HG03354 (cell line): ENCODE results near the gene AHCTF1.
A peak's percentile ranks its signal among the peaks of the same experiment; 100 is the strongest.
"Not testable (repeated sequence)": the region's sequence is repeated elsewhere in the genome, so short reads cannot be mapped to it uniquely, and the experiment has no call there.

Experiments
- ATAC-seq: cut with Tn5 transposase; IDR thresholded peaks from one replicate; pipeline ENCODE4 v1.9.1; 2021; ENCODE audit warnings: mild to moderate bottlenecking; ENCODE audit not compliant: unreplicated experiment, poor library complexity, severe bottlenecking

Gene AHCTF1

DNA sequence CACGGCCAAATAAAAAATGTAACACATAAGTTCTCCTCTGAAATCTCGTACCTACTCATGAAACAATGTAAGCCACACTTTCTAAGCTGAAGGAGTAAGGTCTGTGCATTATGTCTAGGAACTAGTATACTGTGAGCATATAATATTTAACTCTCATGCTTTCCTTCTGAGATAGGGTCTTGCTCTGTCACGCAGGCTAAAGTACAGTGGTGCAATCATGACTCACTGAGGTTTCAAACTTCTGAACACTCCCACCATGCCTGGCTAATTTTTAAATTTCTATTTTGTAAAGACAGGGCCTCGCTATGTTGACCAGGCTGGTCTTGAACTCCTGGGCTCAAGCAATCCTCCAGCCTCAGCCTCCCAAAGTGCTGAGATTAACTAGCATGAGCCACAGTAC, 71.3 kb downstream of the AHCTF1 start:
- ATAC-seq, result no peak

DNA sequence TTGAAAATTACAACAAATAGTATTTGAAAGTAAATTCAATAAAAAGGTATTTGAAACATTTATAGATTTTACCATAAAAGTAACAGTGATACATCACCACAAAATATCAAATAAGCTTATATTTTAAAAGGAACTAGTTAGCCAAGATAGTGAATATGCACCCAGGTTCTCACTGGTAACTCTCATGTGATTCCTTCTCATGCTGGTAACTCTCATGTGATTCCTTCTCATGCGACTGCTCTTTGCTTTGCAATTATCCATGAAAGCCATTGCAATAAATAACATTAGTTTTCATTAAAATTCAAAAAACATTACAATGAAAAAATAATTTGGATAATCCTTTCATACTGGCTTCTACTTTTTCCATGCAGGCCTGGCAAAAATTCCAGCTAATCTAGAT, 75.4 kb downstream of the AHCTF1 start:
- no peak for ATAC-seq

DNA sequence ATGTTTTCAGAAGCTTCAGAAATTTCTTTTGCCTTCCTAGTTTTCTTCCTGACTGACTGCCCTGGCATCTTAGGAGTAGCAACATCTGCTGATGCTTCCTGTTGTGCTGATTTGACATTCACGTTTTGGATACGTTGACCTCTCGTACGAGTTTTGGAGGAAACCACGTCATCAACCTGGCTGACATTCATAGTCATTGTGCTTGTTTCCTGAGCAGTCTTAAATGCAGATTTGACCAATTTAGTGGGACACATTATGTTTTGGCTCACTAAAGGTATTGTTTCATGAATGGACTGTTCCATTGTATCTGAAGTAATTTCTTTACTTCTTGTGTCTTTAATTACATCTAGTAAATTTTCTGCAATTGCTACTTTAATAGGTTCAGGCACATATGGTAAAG, 81.1 kb downstream of the AHCTF1 start:
- not testable (repeated sequence) for ATAC-seq

DNA sequence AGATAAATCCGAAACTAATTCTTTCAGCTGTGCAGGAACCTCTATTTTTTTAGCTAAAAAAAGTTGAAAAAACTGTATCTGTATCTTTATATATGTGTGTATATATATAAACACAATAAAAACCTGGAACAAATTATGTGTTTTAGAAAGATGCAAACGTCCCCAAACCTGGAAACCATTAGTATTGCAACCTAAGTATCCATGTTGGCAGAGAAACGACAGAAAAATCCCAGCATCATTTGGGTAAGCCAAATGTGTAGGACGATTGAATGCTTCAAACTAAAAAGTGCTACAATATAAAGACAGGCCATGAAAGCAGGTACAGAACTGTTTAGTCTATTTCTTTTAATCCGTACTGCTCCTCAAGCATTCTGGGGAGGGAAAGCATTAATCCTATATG, 87.9 kb downstream of the AHCTF1 start:
- ATAC-seq, result no peak

DNA sequence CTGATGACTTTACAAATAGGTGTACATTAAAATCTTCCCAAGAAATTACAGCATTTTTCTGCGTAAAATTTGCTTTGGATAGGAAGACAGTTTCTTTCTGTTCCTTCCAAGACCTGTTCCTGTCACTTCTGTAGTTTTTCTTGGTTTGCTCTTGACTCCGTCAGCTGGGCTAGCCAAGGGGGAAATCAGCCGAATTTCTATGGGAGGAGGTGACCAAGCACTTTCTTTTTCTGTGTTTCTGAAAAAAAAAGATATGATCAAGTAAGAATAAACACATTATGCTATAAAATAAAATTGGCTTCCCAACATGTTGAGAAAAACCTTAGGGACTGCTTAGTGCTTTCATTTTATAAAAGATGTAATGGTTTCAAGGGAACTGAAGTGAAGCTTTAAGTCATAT, 91.0 kb downstream of the AHCTF1 start:
- not testable (repeated sequence) for ATAC-seq

DNA sequence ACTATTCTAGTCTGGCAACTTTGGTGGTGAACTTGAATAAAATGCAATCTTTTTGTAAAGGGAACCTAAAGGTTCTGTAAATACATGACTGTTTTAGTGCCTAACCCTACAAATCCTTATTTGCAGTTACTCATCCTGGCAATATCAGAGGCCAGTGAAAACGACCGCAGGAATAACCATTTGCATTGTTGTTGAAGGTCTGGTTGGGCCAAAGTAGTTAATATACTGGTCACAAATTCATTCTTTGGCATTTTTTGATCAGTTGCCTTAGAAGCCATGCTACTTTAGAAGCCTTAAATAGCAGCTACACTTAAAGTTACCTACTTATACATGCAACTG, 93.7 kb downstream of the AHCTF1 start:
- no peak for ATAC-seq

DNA sequence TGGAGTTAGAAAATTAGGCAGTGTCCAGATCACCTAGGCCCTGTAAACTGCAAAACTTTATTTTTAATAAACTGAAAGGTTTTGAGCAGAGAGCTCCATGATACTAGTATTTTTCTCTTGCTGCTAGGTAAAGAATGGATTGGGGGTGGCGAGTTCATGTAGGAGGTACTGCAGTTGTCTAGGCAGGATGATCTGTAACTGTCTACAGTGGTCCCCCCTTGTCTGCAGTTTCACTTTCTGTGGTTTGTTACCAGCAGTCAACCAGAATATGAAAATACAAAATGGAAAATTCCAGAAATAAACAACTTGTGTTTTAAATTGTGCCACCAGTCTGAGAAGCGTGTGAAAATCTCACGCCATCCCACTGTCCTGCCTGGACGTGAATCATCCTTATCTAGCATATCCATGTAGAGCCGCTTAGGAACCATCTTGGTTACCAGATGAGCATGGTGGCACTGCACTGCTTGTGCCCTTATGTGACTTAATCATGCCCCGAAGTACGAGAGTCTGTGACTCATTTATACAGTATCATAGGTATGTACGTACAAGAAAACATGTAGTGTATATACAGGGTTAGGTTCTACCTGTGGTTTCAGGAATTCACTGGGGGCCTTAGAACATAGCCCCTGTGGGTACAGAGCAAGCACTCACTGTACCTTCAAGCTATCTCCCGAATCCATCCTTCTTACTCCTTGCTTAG, 94.2 kb downstream of the AHCTF1 start:
- ATAC-seq, result peak; percentile 68

DNA sequence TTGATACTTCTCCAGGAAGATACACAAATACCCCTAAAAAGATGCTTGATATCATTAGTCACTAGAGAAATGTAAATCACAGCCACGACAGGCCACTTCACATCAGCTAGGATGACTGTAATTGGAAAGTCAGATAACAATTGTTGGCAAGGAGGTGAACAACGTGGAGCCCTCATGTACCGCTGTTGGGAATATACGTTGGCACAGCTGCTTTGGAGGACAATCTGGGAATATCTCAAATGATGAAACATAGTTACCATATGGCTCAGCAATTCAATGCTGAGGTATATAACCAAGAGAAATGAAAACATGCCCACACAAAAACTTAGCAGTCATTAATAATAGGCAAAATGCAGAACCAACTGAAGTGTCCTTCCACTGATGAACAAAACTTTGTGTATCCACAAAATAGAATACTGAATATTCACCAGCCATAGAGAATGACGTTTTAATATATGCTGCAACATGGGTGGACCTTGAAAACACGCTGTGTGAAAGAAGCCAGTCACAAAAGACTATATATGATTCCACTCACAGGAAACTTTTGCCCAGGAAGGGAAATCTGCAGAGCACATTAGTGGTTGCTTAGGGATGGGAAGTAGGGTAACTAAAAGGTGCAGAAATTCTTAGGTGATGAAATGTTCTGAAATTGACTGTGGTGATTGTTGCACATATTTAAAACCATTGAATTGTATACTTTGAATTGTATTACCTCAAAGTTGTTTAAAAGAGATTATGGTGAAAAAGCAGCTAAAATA, 95.4 kb downstream of the AHCTF1 start:
- no peak for ATAC-seq

DNA sequence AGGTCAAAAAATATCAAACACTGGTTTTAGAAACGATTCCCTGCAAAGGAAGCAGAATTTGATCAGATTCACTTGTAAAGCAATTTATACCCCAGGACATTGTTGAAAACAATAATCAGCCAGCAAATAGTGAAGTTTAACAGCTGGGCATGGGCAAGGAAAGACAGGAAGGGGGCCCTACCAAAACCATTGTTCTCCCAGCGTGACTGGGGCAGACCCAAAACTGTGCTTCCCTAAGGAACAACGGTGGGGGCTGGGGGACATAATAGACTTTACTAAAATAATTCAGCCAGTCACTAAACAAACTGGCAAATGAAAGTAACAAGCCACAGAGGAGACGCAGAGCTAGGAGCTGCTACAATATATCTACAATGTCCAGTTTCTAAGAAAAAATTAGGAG, 100.2 kb downstream of the AHCTF1 start:
- no peak for ATAC-seq

DNA sequence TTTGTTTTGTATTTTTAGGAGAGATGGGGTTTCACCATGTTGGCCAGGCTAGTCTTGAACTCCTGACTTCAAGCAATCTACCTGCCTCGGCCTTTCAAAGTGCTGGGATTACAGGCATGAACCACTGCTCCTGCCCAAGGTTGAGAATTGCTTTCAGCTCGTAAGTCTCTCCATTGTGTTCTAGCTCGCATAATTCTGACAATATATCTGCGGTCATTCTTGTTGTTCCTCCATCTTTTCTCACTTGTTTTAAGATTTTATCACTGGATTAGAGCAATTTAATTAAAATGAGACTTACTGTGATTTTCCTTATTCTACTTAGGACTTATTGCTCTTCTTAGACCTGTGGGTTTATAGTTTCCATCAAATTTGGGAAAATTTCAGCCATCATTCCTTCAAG, 102.9 kb downstream of the AHCTF1 start:
- no peak for ATAC-seq

DNA sequence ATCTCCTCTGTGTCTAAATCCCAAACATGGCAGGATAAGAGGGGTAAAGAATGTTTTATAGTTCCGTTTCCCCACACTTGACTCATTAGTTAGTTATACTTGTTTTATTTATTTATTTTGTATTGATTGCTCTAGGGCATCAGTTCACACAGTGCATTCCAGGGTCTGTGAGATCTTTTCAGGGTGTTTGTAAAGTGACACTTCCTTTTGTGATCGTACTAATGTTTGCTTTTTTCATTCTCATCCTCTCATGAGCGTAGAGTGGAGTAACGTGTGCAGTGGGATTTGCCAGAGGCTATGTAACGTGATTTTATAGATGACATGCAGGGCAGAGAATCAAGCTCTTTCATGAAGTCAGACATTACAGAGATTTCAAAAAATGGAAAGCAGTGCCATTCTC, 104.4 kb downstream of the AHCTF1 start:
- no peak for ATAC-seq

DNA sequence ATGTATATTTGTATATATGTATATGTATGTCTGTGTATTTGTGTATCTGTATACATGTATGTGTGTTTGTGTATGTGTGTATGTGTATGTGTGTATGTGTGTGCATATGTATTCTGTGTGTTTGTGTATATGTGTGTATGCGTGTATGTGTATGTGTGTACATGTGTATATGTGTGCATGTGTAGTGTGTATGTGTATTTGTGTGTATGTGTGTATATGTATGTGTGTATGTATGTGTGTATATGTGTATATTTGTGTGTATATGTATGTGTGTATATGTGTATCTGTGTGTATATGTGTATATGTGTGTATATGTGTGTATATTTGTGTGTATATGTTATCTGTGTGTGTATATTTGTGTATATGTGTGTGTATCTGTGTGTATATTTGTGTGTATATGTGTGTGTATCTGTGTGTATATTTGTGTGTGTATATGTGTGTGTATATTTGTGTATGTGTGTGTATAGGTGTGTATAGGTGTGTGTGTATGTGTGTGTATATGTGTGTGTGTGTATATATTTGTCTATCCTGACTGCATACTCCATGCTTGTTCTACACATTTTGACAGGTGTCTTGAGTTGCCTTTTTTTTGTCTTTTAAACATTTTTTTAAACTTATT, 106.1 kb downstream of the AHCTF1 start:
- no peak for ATAC-seq

DNA sequence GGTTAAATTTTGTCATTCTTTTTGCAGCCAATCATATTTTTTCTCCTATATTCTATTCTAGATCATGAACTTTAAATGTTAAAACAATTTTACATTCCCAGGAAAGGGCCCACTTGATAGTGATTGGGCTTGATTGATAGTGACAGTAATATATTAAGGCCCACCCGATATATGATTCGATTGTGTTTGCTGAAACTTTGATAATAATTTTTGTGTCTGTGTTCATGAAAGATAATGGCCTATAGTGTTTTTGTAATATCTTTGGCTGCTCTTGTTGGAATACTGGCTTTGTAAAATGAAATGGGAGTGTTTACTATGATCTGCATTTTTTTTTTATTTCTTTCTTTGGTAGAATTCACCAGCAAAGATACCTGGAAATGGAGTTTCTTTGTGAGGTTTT, 107.2 kb downstream of the AHCTF1 start:
- no peak for ATAC-seq

DNA sequence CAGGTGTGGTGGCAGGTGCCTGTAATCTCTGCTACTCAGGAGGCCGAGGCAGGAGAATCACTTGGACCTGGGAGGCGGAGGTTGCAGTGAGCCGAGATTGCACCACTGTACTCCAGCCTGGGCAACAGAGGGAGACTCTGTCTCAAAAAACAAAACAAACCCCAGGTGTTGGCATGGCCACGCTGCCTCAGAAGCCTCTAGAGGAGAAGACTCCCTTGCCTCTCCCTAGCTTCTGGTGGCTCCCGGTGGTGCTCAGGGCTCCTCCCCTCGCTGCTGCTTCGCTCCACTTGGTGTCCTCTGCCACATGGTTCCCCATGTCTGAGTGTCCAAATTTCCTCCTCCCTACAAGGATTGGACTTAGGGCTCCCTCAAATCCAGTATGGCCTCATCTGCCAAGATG, 109.6 kb downstream of the AHCTF1 start:
- ATAC-seq, result not testable (repeated sequence)

DNA sequence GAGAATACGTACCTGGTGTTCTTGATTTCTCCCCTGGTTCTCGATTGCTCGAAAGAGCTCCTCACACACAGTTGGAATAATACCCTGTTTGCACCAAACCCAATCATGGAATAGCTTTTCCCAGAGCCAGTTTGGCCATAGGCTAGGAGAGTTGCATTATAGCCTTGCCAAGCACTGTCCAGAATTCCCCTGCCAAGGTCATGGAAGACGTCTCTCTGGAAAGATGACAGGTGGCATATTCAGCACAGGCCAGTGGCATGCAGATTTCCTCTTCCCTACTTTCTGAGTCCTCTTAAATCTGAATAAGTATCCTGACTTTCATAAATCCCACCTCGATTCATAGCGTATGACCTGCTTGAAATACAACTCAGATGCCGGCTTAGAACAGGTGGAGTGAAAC, 111.1 kb downstream of the AHCTF1 start:
- ATAC-seq, result no peak

DNA sequence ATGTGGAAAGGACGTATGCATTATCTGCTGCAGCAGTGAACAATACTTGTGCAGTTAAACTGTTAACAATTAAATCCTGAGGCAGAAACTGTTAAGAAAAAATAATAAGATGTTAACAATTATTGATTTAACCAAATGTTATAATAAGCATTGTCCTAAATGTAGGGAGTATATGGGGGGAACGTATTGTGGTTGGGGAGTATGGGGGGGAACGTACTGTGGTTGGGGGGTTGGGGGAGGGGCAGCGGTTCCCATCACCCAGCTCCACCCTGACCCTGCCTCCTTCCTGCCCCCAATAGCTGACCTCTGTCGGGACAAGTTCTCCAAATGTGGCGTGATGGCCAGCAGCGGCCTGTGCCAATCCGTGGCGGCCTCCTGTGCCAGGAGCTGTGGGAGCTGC, 114.0 kb downstream of the AHCTF1 start:
- ATAC-seq, result not testable (repeated sequence)

DNA sequence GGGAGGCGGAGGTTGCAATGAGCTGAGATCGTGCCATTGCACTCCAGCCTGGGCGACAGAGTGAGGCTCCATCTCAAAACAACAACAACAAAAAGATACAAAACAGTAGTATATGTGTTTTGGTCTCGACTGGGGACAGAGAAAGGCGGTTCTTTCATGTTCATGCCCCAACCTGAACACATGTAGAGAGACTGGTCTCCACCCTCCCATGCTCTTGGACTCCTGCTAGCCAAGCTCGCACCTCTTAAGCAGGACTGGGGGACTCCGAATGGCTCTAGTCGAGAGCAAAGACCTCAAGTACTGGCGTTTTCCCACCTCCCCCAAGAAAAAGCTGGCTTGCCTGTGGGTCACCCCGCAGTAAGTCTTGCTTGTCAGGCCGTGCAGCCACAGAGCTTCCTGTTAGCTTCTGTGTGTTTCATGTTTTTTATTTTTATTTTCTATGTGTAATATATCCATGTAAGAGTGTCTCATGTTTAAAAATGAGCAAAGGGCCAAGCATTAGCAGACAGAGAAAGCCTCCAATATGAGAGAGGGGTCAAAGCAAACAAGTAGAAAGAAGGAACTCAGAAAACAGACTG, 116.0 kb downstream of the AHCTF1 start:
- ATAC-seq, result no peak

DNA sequence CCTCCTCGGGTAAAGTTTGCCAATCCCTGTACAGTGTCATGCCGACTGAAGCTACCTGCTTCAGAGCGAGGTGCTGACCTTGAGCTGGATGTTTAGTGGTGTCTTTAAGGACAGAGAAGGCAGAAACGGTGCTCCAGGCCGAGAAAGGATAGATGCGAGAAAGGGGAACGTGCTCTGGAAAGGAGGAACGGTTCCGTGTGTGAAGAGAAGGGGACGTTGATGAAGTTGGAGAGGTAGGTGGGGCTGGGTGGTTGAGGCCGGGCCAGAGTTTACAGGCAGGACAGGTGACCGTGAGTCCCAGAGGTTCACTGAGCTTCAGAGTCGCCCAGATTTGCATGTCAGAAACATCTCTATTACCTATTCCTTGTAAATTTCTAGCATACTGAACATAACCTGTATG, 116.9 kb downstream of the AHCTF1 start:
- ATAC-seq, result no peak

DNA sequence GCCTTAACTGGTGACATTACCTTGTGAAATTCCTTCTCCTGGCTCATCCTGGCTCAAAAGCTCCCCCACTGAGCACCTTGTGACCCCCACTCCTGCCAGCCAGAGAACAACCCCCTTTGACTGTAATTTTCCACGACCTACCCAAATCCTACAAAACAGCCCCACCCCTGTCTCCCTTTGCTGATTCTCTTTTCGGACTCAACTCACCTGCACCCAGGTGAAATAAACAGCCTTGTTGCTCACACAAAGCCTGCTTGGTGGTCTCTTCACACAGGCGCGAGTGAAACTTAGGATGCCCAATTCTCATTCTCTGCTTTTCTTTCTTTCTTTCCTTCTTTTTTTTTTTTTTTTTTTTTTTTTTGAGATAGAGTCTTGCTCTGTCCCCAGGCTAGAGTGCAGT, 118.4 kb downstream of the AHCTF1 start:
- ATAC-seq, result not testable (repeated sequence)

DNA sequence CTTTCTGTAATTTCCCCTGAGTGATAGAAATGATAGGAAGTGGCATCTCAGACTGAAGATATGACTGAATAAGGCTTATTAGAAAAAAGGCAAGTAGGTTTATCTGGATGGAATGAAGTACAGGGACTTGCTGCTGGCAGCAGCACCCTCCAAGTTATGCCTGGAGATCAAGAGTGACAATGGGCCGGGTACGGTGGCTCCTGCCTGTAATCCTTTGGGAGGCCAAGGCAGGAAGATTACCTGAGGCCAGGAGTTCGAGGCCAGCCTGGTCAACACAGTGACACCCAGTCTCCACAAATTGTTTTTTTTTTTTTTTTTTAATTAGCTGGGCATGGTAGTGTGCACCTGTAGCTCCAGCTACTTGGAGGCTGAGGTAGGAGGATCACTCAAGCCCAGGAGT, 119.8 kb downstream of the AHCTF1 start:
- no peak for ATAC-seq

DNA sequence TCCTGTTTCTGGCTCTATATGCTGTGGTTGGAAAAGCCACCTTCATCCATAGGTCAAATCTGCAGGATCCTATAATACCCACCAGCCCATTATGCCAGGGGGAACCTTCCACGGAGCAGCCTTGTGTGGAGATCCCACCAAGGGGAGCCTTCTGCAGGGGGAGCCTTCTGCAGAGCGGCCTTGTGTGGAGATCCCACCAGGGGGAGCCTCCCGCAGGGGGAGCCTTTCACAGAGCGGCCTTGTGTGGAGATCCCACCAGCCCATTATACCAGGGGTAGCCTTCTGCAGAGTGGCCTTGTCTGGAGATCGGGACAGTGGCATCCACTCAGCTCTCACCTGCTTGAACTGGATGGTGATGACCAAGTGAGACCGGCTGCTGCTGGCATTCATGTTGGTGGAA, 122.3 kb downstream of the AHCTF1 start:
- no peak for ATAC-seq
